HepG2 (cell line): ENCODE data around the gene DNAJC5. TPM values are rescaled to one million over a fixed set of nuclear protein-coding genes. Genes with fewer than 3 reads are reported as not detected.
A peak's percentile ranks its signal among the peaks of the same experiment; 100 is the strongest.

Source experiments
- BRCA1 ChIP-seq: sonication (generic); formaldehyde crosslinking; IDR thresholded peaks from 2 replicates; pipeline ENCODE4 v1.4.0; 2020; ENCODE audit warnings: missing genetic modification reagents
- DR1 ChIP-seq: sonication (generic); formaldehyde crosslinking; IDR thresholded peaks from 2 replicates; pipeline ENCODE4 v1.8.0; 2021; ENCODE audit warnings: mild to moderate bottlenecking, missing genetic modification reagents, inconsistent platforms
- KDM1A ChIP-seq: IDR thresholded peaks from 2 replicates; pipeline ENCODE4 v1.6.1; 2016; ENCODE audit warnings: missing compliant biosample characterization
- KMT2B ChIP-seq: IDR thresholded peaks from 2 replicates; pipeline ENCODE4 v1.6.1; 2016; ENCODE audit warnings: missing genetic modification reagents, missing compliant biosample characterization
- MTA3 ChIP-seq: sonication (generic); formaldehyde crosslinking; IDR thresholded peaks from 2 replicates; pipeline ENCODE4 v1.4.0; 2020; ENCODE audit warnings: missing genetic modification reagents
- MTF2 ChIP-seq: sonication (generic); formaldehyde crosslinking; IDR thresholded peaks from 2 replicates; pipeline ENCODE4 v1.5.0; 2020; ENCODE audit warnings: missing genetic modification reagents, borderline replicate concordance
- NFAT5 ChIP-seq: sonication (generic); formaldehyde crosslinking; IDR thresholded peaks from 2 replicates; pipeline ENCODE4 v1.4.0; 2020; ENCODE audit warnings: missing genetic modification reagents
- PCBP2 ChIP-seq: fragments of 200-400 bp; formaldehyde crosslinking; optimal IDR thresholded peaks from 2 replicates; pipeline ENCODE3; 2018; ENCODE audit warnings: low read length, low read depth; ENCODE audit not compliant: poor library complexity, severe bottlenecking
- SKI ChIP-seq: fragments of 450-650 bp; IDR thresholded peaks from one replicate; pipeline ENCODE4 v1.6.1; 2018; ENCODE audit warnings: mild to moderate bottlenecking; ENCODE audit not compliant: partially characterized antibody
- SMARCE1 ChIP-seq: fragments of 450-650 bp; IDR thresholded peaks from 2 replicates; pipeline ENCODE4 v1.6.1; 2017; ENCODE audit warnings: borderline replicate concordance
- SP4 ChIP-seq: sonication (generic); formaldehyde crosslinking; IDR thresholded peaks from 2 replicates; pipeline ENCODE4 v1.8.1; 2023; ENCODE audit warnings: mild to moderate bottlenecking, missing genetic modification reagents
- ZBTB21 ChIP-seq: sonication (generic); formaldehyde crosslinking; IDR thresholded peaks from 2 replicates; pipeline ENCODE4 v1.4.0; 2020; ENCODE audit warnings: missing genetic modification reagents
- ZBTB37 ChIP-seq: sonication (generic); formaldehyde crosslinking; IDR thresholded peaks from 2 replicates; pipeline ENCODE4 v1.4.0; 2020; ENCODE audit warnings: mild to moderate bottlenecking, missing genetic modification reagents
- ZMYM3 ChIP-seq: sonication (generic); formaldehyde crosslinking; IDR thresholded peaks from 2 replicates; pipeline ENCODE4 v1.5.1; 2020; ENCODE audit warnings: mild to moderate bottlenecking, missing genetic modification reagents
- ZNF281 ChIP-seq: sonication (generic); formaldehyde crosslinking; IDR thresholded peaks from 2 replicates; pipeline ENCODE4 v1.4.0; 2020; ENCODE audit warnings: missing genetic modification reagents, borderline replicate concordance
- ZNF430 ChIP-seq: sonication (generic); formaldehyde crosslinking; IDR thresholded peaks from 2 replicates; pipeline ENCODE4 v1.9.0; 2021; ENCODE audit warnings: mild to moderate bottlenecking, missing genetic modification reagents
- ZNF549 ChIP-seq: sonication (generic); formaldehyde crosslinking; IDR thresholded peaks from 2 replicates; pipeline ENCODE4 v1.5.0; 2020; ENCODE audit warnings: missing genetic modification reagents
- ZNF775 ChIP-seq: sonication (generic); formaldehyde crosslinking; IDR thresholded peaks from 2 replicates; pipeline ENCODE4 v1.4.0; 2020; ENCODE audit warnings: missing genetic modification reagents, mild to moderate bottlenecking, moderate library complexity, borderline replicate concordance
- polyA plus RNA-seq, 8 experiments: library from polyadenylated mRNA; depleted of rRNA in 3 of 8; stranded (reverse) in 7 of 8; unstranded in 1 of 8; fragments of >200 nt; fragmentation: Illumina TruSeq in 4 of 8; extraction: Trizol in 4 of 8; gene quantifications; 2 replicates each; pipeline versions ENCODE4 v1.2.1 to v1.2.3, GENCODE V29; 2011 to 2016; ENCODE audit warnings: low read depth in 4 of 8, missing spikeins in 1 of 8, mixed read lengths in 1 of 8; ENCODE audit not compliant: insufficient read depth in 1 of 8
- total RNA-seq, 5 experiments: library from RNA; depleted of rRNA; stranded (reverse); fragments of >200 nt; fragmentation: Illumina TruSeq; extraction: Trizol; gene quantifications; 2 replicates each; pipeline ENCODE4 v1.2.3, GENCODE V29; 2016; ENCODE audit warnings: low read depth in 1 of 5

DNAJC5 gene
- total and polyA plus RNA-seq, 2 of the 13 experiments (the other 11 are each of a cell fraction or from before 2014, with no cell fraction given): 42.8 to 64.5 TPM

- no peak for TF ChIP-seq ZBTB21 (CRISPR knock-in tag)
- no peak for TF ChIP-seq SMARCE1
- TF ChIP-seq BRCA1 (CRISPR knock-in tag): no peak
- TF ChIP-seq NFAT5 (CRISPR knock-in tag): no peak
- TF ChIP-seq PCBP2: no peak
- TF ChIP-seq KMT2B (CRISPR knock-in tag): no peak
- TF ChIP-seq KDM1A: no peak
- TF ChIP-seq ZNF775 (CRISPR knock-in tag): no peak
- TF ChIP-seq ZNF549 (CRISPR knock-in tag): no peak
- no peak for TF ChIP-seq MTA3 (CRISPR knock-in tag)
- TF ChIP-seq ZBTB37: no peak
- no peak for TF ChIP-seq DR1 (CRISPR knock-in tag)
- no peak for TF ChIP-seq ZMYM3 (CRISPR knock-in tag)
- TF ChIP-seq SKI: no peak
- TF ChIP-seq MTF2: peak; percentile 78; the same call in 1 of the 2 replicates
- TF ChIP-seq ZNF281: no peak
- no peak for TF ChIP-seq SP4
- no peak for TF ChIP-seq ZNF430 (CRISPR knock-in tag)
Measured at GRCh38 chr20:63855363-63856097, 39.4 kb upstream of the DNAJC5 start (continued).
